GM19025 (cell line): ENCODE results near the gene SNX2.

Source experiments
- ATAC-seq: cut with Tn5 transposase; IDR thresholded peaks from one replicate; pipeline ENCODE4 v1.9.1; 2021; ENCODE audit warnings: mild to moderate bottlenecking, low read depth, moderate library complexity; ENCODE audit not compliant: unreplicated experiment

Gene SNX2

DNA sequence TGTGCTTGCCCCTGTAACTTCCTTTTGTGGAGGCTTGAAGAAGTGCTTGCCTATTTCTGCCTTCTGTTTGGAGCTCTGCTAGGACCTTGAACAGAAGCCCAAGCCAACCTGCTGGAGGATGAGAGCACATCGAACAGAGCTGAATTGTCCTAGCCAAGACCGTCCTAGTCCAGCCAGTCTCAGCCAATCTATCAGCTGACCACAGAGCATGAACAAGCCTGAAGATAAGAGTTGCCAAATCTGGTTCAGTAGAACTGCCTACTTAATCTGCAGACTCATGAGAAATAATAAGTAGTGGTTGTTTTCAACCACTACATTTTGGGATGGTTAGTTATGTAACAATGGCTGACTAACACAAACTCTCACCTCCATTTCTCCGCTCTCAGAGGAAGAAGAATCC, 4.4 kb upstream of the SNX2 start:
- ATAC-seq, result no peak

- no peak for ATAC-seq
These were observed 2.4 kb upstream of the SNX2 start for GRCh38 chr5:122772446-122772845.

GRCh38 chr5:122773619-122774018, 1.3 kb upstream of the SNX2 start:
- ATAC-seq, result no peak

GRCh38 chr5:122774519-122774860, 390 bp upstream of the SNX2 start:
- ATAC-seq, result peak; percentile 23

GRCh38 chr5:122775550-122776542, 966 bp downstream of the SNX2 start:
- ATAC-seq, result no peak

DNA sequence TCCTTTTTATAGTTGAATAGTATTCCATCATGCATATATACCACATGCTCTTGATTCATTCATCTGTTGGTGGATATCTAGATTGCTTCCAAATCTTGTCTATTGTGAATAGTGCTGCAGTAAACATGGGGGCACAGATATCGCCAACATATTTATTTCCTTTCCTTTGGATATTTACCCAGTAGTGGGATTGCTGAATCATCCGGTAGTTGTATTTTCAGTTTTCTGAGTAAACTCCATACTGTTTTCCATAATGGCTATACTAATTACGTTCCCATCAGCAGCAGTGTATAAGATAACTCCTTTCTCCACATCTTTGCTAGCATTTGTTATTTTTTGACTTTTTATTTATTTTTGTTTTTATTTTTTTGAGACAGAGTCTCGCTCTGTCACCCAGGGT, 3.3 kb downstream of the SNX2 start:
- no peak for ATAC-seq

- no peak for ATAC-seq
These were observed 4.6 kb downstream of the SNX2 start for GRCh38 chr5:122779451-122779850.

DNA sequence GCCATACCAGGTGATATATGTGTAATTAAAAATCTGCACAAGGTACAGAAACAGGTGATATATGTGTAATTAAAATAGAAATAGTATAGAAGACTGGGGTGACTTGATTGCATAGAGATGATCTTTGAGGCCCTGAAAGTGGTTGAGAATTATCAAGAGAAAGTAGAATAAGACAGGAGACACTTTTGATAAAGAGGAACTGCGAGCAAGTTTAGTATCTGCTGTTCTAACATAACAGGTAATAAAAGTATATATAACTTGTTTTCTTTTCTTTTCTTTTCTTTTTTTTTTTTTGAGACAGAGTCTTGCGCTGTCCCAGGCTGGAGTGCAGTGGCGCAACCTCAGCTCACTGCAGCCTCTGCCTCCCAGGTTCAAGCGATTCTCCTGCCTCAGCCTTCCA, 5.4 kb downstream of the SNX2 start:
- ATAC-seq, result no peak

DNA sequence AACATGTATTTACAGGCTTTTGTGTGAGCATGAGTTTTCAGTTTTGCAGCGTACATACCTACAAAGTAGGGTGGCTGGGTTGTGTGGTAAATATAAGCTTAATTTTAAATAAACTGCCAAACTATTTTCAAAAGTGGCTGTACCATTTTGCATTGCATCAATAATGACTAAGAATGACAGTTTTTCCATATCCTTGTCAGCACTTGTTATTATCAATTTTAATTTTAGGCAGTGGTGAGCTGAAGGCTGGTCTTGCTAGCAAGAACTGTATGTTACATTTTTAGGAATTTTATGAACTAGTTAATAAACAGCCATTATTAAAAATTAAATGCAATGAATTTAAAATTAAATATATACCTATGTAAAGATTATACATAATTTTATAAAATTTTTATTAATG, 6.6 kb downstream of the SNX2 start:
- ATAC-seq, result no peak

GRCh38 chr5:122785294-122785693, 10.4 kb downstream of the SNX2 start:
- ATAC-seq, result no peak

GRCh38 chr5:122788371-122788770, 13.5 kb downstream of the SNX2 start:
- ATAC-seq, result no peak

- no peak for ATAC-seq
These were observed 14.1 kb downstream of the SNX2 start for GRCh38 chr5:122788996-122789395.

- ATAC-seq, result no peak
These were observed 14.7 kb downstream of the SNX2 start for GRCh38 chr5:122789461-122790171.

GRCh38 chr5:122790354-122791103, 15.6 kb downstream of the SNX2 start:
- ATAC-seq, result no peak

DNA sequence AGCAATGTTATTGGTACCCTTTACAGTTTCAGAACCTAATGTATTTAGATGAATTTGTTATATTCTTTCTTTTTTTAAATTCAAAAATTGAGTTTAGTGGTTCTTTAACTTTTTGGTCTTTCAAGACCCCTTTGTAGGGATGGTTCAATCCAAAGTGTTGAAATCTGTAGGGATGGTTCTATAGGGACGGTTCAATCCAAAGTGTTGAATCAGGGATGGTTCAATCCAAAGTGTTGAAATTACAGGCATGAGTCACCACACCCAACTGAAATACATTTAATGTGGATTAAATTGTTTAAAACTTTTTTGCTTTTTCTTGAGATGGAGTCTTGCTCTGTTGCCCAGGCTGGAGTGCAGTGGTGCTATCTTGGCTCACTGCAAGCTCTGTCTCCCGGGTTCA, 30.6 kb downstream of the SNX2 start:
- ATAC-seq, result no peak

GRCh38 chr5:122810405-122810804, 35.5 kb downstream of the SNX2 start:
- no peak for ATAC-seq

GRCh38 chr5:122815218-122815767, 40.4 kb downstream of the SNX2 start:
- no peak for ATAC-seq

DNA sequence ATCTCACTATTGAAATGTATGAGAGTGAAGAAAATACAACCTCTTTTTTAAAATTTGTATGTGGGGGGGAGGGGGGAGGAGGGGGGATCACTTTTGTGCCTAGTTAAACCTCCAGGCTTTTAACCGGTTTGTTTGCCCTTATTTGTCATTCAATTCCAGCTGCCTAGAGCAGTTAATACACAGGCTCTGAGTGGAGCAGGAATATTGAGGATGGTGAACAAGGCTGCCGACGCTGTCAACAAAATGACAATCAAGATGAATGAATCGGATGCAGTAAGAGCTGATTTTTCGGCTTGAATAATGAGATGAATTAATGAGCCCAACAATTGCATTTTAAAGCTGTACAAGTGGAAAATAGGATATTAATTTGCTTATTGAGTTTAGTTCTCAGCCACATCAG, 41.9 kb downstream of the SNX2 start:
- no peak for ATAC-seq

GRCh38 chr5:122831984-122832383, 57.1 kb downstream of the SNX2 start:
- no peak for ATAC-seq

DNA sequence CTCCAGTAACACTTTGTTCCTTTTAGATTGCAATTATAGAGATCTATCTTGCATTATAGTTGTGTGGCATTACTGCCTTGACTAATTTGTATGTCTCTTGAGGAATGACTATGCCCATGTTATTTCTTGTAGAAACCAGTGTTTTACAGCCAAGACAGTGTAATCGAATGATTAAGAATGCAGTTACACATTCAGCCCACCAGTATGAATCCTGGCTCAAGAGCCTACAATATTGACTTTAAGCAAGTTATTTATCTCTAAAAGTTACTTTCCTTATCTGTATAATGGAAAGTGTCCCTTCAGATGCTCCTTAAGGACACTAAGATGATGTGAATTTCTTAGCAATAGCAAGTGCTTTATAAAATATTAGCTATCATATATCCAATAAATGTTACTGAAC, 60.8 kb downstream of the SNX2 start:
- no peak for ATAC-seq

DNA sequence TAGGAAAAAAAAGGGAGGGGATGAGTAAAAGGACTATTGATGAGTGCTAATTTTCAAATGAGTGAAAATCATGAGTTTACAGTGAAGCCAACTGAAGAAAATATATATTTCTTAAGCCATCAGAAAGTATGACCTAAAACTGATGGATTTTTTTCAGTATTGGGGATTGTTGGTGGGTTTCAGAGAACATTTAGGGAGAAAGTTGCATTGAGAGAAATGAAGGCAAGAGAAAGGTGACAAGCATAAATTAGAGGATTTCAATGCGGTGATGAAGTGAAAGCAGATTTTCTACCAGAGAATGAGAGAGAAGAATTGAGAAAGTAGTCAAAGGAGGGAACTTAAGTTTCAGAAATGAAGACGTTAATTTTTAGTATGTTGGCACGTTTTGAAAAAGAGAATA, 62.1 kb downstream of the SNX2 start:
- ATAC-seq, result no peak
